Choroid plexus epithelial cell (primary cell): ENCODE measurements around the gene RAB6A.
"Not testable (repeated sequence)": the region's sequence is repeated elsewhere in the genome, so short reads cannot be mapped to it uniquely, and the experiment has no call there.

ENCODE experiments used
- DNase-seq: peaks from one replicate; pipeline ENCODE4 v3.0.0-alpha.2; 2010; ENCODE audit warnings: low read depth
- H3K4me3 ChIP-seq: 2 replicates; pipeline ENCODE4 v1.5.1; 2011; ENCODE audit warnings: low read depth, mild to moderate bottlenecking, control low read depth, low read length, moderate library complexity
- TF ChIP-seq, protein P1 (sequence below): conservative IDR thresholded peaks from 2 replicates; pipeline ENCODE4 v1.5.1; 2011; ENCODE audit warnings: low read depth, mild to moderate bottlenecking, control low read depth, inconsistent platforms, low read length, moderate library complexity

RAB6A gene

DNA sequence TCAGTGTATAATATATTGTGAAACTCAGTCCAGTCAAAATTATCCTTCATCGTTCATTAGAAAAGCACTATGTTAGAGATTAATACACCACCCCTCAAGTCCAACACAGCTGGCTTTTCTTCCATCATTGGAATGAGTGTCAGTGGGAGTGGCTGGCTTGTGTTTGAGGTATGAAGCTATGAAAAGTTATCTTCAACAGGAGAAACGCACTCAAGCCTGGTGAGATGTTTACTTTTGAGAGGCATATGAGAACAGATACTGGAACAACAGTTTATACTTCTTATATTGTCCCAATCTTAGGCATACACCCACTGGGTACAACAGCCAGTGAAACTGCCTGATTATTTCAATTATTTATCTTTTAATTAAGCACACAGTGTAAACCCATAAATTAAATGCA lies 80.2 kb downstream of the RAB6A start:
- peak; percentile 48 for DNase-seq
- H3K4me3 ChIP-seq = no peak overlapping the region
- TF ChIP-seq, protein P1, sequence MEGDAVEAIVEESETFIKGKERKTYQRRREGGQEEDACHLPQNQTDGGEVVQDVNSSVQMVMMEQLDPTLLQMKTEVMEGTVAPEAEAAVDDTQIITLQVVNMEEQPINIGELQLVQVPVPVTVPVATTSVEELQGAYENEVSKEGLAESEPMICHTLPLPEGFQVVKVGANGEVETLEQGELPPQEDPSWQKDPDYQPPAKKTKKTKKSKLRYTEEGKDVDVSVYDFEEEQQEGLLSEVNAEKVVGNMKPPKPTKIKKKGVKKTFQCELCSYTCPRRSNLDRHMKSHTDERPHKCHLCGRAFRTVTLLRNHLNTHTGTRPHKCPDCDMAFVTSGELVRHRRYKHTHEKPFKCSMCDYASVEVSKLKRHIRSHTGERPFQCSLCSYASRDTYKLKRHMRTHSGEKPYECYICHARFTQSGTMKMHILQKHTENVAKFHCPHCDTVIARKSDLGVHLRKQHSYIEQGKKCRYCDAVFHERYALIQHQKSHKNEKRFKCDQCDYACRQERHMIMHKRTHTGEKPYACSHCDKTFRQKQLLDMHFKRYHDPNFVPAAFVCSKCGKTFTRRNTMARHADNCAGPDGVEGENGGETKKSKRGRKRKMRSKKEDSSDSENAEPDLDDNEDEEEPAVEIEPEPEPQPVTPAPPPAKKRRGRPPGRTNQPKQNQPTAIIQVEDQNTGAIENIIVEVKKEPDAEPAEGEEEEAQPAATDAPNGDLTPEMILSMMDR = no peak

DNA sequence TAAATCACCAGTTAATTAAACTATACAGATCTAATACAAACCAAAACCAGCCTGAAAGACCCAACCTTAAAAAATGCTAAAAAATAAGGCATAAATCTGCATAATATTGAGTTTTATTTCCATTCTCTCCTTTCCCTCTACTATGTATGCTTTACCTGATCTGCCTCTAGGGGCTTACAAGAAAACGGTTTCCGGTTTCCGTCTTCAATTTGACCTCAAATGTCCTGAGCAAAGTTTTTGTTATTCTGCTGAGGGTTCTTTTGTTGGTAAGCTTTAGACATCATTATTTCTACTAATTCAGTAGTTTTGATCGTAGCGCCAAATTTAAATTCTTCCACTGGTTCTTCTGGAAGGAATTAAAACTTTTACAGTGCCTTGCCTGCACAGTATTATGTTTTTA lies 84.3 kb downstream of the RAB6A start:
- H3K4me3 ChIP-seq, DNase-seq: not testable (repeated sequence)

DNA sequence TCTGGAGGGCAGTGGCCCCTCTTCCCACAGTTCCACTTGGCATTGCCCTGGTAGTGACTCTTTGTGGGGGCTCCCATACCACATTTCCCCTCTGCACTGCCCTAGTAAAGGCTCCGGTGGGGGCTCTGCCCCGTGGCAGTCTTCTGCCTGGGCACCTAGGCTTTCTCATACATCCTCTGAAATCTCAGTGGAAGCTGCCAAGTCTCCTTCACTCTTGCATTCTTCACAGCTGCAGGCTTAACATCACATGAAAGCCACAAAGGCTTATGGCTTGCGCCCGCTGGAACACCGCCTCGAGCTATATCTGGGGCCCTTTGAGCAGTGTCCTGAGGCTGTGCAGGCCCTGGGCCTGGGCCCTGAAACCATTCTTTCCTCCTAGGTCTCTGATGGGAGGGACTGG lies 89.2 kb downstream of the RAB6A start:
- no peak for DNase-seq
- TF ChIP-seq, protein P1 = no peak
- no peak overlapping the region for H3K4me3 ChIP-seq

DNA sequence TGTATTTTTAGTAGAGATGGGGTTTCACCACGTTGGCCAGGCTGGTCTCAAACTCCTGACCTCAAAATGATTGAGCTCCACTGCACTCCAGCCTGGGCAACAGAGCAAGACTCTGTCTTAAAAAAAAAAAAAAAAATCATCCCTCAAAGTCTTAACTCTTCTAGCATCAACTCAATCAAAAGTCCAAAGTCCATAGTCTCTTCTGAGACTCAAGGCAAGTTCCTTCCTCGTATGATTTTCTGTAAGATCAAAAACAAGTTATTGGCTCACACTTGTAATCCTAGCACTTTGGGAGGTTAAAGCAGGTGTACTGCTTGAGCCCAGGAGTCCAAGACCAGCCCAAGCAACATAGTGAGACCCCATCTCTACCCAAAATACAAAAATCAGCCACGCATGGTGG lies 90.1 kb downstream of the RAB6A start:
- DNase-seq = no peak
- H3K4me3 ChIP-seq = no peak overlapping the region
- TF ChIP-seq, protein P1 = no peak

DNA sequence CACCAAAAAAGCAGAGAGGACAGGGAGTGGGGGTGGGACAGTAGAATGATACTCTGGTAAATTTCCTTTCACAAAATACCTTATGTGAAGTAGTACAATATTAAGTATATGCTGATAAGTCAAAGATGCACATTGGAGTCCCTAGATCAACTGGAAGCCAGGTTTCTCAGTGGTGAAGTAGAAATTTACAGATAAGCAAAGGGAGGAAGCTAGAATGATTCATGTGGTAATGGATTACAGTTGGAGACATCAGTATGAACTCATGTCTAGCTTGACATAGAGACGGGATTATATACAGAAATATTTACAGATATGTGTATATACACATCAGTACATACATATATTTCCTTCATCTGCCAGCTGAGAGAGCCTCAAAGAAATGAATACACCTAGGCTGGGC lies 93.0 kb downstream of the RAB6A start:
- DNase-seq = no peak
- TF ChIP-seq, protein P1 = no peak
- H3K4me3 ChIP-seq = no peak overlapping the region

DNA sequence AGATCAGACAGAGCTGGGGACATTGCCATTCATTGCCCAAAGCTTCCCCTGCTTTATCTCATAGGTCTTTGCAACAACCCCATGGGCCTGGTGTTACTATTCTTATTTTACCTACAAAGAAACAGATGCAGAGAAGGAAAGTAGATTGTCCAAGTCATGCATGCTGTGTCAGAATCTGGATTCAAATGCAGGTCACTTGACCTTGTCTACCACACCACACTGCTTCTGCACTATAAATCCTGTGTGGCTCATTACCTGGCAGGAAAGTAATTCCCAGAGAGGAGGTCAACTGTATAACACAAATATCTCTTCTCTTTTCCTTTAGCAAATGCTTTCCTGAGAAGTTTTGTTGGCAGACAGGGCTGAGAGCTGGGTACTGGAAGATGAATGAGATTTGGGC lies 96.0 kb downstream of the RAB6A start:
- DNase-seq = no peak
- TF ChIP-seq, protein P1 = no peak
- H3K4me3 ChIP-seq = no peak overlapping the region

DNA sequence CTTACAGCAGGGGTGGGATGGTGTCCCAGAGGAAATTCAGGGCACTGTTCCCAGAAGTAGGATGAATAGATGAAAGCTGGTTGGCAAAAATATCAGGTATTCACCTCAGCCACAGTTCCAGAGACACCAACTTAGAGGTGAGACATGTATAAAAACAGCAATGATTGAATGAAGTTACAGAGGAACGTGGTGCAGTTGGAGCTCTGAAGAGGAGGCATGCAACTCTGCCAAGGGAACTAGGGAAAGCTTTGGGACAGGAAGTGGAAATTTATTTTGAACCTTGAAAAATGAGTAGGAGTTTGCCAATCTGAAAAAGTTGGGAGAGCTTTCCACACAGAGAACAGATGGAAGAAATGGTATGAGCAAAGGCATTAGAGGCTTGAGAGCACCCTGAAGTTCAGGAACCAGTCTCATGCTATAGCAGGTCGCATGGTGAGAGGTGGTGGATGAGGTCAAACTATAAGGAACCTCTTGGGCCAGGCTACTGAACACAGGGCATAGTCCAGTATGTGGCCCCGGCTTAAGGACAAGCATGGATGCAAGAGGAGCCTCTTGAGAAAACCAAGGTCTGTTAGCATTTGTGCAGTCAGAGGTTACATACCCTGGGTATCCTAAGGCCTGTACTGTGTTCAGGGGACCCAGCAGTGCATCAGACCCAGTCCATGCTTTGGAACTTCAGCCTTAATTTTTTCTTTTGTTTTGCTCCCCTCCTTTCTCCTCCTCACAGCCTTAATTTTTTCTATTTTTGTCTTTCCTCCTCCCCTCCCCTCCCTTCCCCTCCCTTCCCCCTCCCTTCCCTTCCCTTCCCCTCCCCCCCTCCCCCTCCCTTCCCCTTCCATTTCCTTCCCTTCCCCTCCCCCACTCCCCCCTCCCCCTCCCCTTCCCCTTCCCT lies 97.0 kb downstream of the RAB6A start:
- no peak for DNase-seq
- H3K4me3 ChIP-seq = no peak overlapping the region
- TF ChIP-seq, protein P1 = no peak
